Sigmoid colon (tissue), 7 donors: ENCODE results near the gene FAM237A. TPM values are rescaled to one million over a fixed set of nuclear protein-coding genes. Genes with fewer than 3 reads are reported as not detected.

Experiments used
- DNase-seq: peaks from one replicate; pipeline ENCODE4 v3.0.0-alpha.2; 2019
- H3K27ac ChIP-seq, 4 donors: fragments of 200-600 bp; sonication (generic); one replicate each; pipeline ENCODE4 v1.5.1; 2016 to 2019; ENCODE audit warnings: mild to moderate bottlenecking in 1 of 4
- H3K27me3 ChIP-seq, 3 donors: fragments of 200-600 bp; sonication (generic); one replicate each; pipeline ENCODE4 v1.5.1; 2019; ENCODE audit warnings: mild to moderate bottlenecking in 1 of 3
- H3K36me3 ChIP-seq, 4 donors: fragments of 200-600 bp; sonication (generic); one replicate each; pipeline ENCODE4 v1.5.1; 2016 to 2019
- H3K4me1 ChIP-seq, 4 donors: fragments of 200-600 bp; sonication (generic); one replicate each; pipeline ENCODE4 v1.5.1; 2017 to 2019
- H3K4me3 ChIP-seq, 4 donors: fragments of 200-600 bp; sonication (generic); one replicate each; pipeline ENCODE4 v1.5.1; 2017 to 2019; ENCODE audit warnings: mild to moderate bottlenecking in 2 of 4, moderate library complexity in 1 of 4
- H3K9me3 ChIP-seq, 4 donors: fragments of 200-600 bp in 3 of 4; sonication (generic) in 3 of 4; one replicate each; pipeline versions ENCODE4 v1.5.1 to v1.6.1; 2013 to 2019
- EP300 ChIP-seq, 4 donors: sonication (generic); formaldehyde crosslinking; IDR thresholded peaks; one replicate each; pipeline ENCODE4 v1.6.1; 2017; ENCODE audit warnings: antibody characterized with exemption in 4 of 4
- POLR2A ChIP-seq, 2 donors: fragments of 450-650 bp; IDR thresholded peaks; one replicate each; pipeline ENCODE4 v1.6.1; 2016; ENCODE audit warnings: antibody characterized with exemption in 2 of 2, mild to moderate bottlenecking in 2 of 2, moderate library complexity in 2 of 2
- POLR2AphosphoS5 ChIP-seq, 4 donors: sonication (generic); formaldehyde crosslinking; IDR thresholded peaks; one replicate each; pipeline ENCODE4 v1.6.1; 2017; ENCODE audit warnings: antibody characterized with exemption in 4 of 4
- WGBS, 2 donors: extraction: QIAGEN DNeasy Blood & Tissue Kit; methylation state at CpG; one replicate each; pipeline ENCODE4 v1.1.7; 2013; 5-methylcytosine and 5-hydroxymethylcytosine counted together
- intact Hi-C: fragments of 100-400 bp; cut with DNase I; formaldehyde crosslinking; loops from one replicate; pipeline ENCODE4 v1.15.1; 2023
- polyA plus RNA-seq, 3 donors: library from polyadenylated mRNA; stranded (reverse); fragments of 200-250 nt; gene quantifications; one replicate each; pipeline ENCODE4 v1.2.3, GENCODE V29; 2013
- total RNA-seq, 4 donors: library from RNA; depleted of rRNA; stranded (reverse); fragments of >200 nt; gene quantifications; one replicate each; pipeline ENCODE4 v1.1.0, GENCODE V29; 2016
- TF ChIP-seq, protein P1 (sequence below), 4 experiments: fragments of 450-650 bp in 3 of 4; fragments of 200-600 bp in 1 of 4; IDR thresholded peaks; one replicate each; pipeline ENCODE4 v1.5.1; 2016 to 2019; ENCODE audit warnings: antibody characterized with exemption in 4 of 4, mild to moderate bottlenecking in 3 of 4, moderate library complexity in 2 of 4
- donor health status: healthy with polysubstance abuse.
- donor health status: Bipolar disorder and iron deficiency.
- donor health status: healthy.

Gene FAM237A
- total and polyA plus RNA-seq, 7 donors, result not detected

DNA sequence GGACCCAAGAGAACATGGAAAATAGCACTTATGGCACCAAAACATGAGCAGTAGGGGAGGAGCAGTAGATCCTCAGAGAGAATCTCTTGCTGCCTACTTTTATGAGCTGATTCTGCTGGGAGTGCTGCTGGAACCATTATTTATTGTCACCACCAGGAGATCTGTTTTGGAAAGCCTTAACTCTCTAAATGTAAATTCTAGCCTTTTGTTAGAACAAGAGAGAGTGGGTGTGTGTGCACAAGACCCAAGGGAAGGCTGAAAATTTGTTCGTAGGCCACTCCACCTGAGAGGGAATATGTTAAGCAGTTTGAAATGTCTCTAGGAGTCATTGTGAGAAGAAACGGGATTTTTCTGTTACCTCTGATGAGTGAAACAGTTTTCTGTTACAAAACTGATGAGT is 16.2 kb upstream of the FAM237A start:
- DNase-seq, result no peak
- TF ChIP-seq, protein P1, sequence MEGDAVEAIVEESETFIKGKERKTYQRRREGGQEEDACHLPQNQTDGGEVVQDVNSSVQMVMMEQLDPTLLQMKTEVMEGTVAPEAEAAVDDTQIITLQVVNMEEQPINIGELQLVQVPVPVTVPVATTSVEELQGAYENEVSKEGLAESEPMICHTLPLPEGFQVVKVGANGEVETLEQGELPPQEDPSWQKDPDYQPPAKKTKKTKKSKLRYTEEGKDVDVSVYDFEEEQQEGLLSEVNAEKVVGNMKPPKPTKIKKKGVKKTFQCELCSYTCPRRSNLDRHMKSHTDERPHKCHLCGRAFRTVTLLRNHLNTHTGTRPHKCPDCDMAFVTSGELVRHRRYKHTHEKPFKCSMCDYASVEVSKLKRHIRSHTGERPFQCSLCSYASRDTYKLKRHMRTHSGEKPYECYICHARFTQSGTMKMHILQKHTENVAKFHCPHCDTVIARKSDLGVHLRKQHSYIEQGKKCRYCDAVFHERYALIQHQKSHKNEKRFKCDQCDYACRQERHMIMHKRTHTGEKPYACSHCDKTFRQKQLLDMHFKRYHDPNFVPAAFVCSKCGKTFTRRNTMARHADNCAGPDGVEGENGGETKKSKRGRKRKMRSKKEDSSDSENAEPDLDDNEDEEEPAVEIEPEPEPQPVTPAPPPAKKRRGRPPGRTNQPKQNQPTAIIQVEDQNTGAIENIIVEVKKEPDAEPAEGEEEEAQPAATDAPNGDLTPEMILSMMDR (IDR thresholded peaks at IDR 0.05), result no peak
- no peak for TF ChIP-seq EP300 (IDR thresholded peaks at IDR 0.05)
- no peak for TF ChIP-seq POLR2AphosphoS5 (IDR thresholded peaks at IDR 0.05)
- no peak for TF ChIP-seq POLR2A (IDR thresholded peaks at IDR 0.05)
- no peaks in the 10 kb centered on the region for H3K36me3 ChIP-seq
- H3K4me3 ChIP-seq, result no peak overlapping the region
- no peak overlapping the region for H3K27ac ChIP-seq
- H3K27me3 ChIP-seq, result no peaks in the 10 kb centered on the region
- H3K9me3 ChIP-seq, result no peaks in the 10 kb centered on the region
- H3K4me1 ChIP-seq, result no peaks in the 10 kb centered on the region
- WGBS, 2 donors, result 72 to 81% methylated on average over 2 of the region's 2 CpGs
- intact Hi-C loops, result no loop called here

DNA sequence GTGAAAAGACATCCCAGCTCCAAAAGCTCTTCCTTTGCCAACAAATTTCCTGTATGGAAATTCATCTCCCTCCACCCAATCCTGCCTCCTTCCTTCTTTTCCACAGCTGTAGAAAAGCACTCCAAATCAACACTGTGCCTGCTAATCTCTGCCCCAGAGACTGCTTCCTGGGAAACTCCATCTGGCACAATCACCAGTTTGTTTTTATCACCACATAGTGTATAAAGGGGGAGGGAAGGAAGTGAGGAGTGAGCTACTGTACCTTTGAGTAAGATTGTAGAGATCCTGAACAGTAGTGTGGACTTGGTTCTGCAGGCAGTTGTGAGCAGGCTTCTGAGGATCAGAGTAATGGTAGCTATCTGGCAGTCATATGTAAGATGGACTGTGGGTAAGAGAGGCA is 14.7 kb upstream of the FAM237A start:
- no peaks in the 10 kb centered on the region for H3K36me3 ChIP-seq
- intact Hi-C loops, result no loop called here
- no peak for DNase-seq
- H3K27me3 ChIP-seq, result no peaks in the 10 kb centered on the region
- H3K4me1 ChIP-seq, result no peaks in the 10 kb centered on the region
- no peak overlapping the region for H3K4me3 ChIP-seq
- no peak overlapping the region for H3K27ac ChIP-seq
- no peaks in the 10 kb centered on the region for H3K9me3 ChIP-seq
- TF ChIP-seq POLR2A (IDR thresholded peaks at IDR 0.05) (no peak), POLR2AphosphoS5 (IDR thresholded peaks at IDR 0.05) (no peak), EP300 (IDR thresholded peaks at IDR 0.05) (no peak)
- TF ChIP-seq, protein P1 (IDR thresholded peaks at IDR 0.05), result no peak

DNA sequence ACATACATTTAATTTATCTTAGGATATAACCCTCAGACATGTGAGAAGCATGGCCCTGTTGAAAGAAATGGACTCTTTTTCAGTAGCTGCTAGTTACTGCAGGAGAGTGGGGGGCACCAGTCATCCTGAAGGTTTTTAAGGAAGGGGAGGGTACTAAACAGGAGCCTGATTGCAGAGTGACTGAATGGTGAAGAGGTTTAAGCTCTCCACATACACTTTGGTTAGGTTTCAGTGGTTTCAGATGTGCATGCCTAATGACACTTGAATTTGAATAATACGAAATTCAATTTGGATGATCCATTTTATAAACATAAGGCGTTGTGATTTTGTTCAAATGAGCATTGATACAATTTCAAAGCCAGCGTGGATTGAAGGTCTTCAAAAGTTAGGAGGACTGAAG is 10.9 kb upstream of the FAM237A start:
- Histone ChIP-seq H3K4me3 (no peak overlapping the region), H3K36me3 (no peaks in the 10 kb centered on the region), H3K4me1 (no peaks in the 10 kb centered on the region), H3K27ac (no peak overlapping the region), H3K9me3 (no peaks in the 10 kb centered on the region), H3K27me3 (no peaks in the 10 kb centered on the region)
- intact Hi-C loops, result no loop called here
- TF ChIP-seq, protein P1 (IDR thresholded peaks at IDR 0.05), result no peak
- no peak for TF ChIP-seq POLR2AphosphoS5 (IDR thresholded peaks at IDR 0.05)
- TF ChIP-seq POLR2A (IDR thresholded peaks at IDR 0.05), result no peak
- TF ChIP-seq EP300 (IDR thresholded peaks at IDR 0.05), result no peak
- no peak for DNase-seq
- WGBS, 2 donors, result 37 to 49% methylated on average over 3 of the region's 3 CpGs

DNA sequence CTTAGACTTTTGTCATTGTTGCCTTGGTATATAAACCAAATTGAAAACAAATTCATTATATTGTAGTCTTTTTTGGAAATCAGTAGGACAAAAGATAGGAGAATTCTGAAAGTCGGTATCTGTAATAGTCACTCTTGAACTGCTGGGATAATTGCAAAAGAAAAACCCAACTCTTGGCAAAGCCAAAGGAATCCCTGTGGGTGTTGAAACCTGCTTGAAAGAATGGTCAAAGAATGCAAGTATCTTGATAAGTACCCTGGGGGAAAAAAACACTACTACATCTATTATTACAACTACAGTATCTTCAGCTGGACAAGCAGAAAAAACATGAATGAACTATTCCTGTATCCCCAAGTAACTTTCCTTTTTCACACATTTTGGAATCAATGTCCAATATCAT is 7.3 kb upstream of the FAM237A start:
- Histone ChIP-seq H3K27ac (no peak overlapping the region), H3K36me3 (no peaks in the 10 kb centered on the region), H3K4me3 (no peak overlapping the region), H3K9me3 (no peaks in the 10 kb centered on the region), H3K27me3 (peaks cover 0 to 4% (median 0%) of the 10 kb centered on the region in 3 donors), H3K4me1 (no peaks in the 10 kb centered on the region)
- intact Hi-C loops, result no loop called here
- DNase-seq, result no peak
- 83 to 84% methylated on average over 1 of the region's 1 CpG for WGBS, 2 donors
- TF ChIP-seq EP300 (IDR thresholded peaks at IDR 0.05) (no peak), POLR2A (IDR thresholded peaks at IDR 0.05) (no peak), POLR2AphosphoS5 (IDR thresholded peaks at IDR 0.05) (no peak)
- TF ChIP-seq, protein P1 (IDR thresholded peaks at IDR 0.05), result no peak

DNA sequence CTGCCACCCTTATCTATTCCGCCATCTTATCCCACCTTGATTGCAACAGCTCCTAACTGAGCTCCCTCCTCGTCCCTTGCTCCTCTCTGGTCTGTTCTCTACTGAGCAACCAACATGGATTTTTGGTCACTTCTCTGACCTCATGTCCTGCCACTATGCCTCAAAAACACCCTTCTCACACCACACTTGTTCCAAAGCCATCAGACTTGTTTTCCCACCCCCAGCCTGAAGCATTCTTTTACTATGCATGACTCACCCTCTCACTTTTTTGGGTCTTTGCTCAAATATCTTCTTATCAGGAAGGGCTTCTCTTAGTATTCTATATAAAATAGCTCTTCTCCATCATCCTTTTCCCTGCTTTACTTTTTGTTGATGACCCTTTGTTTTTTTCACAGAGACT is 2.7 kb upstream of the FAM237A start:
- Histone ChIP-seq H3K4me1 (no peaks in the 10 kb centered on the region), H3K27ac (no peak overlapping the region), H3K27me3 (peaks cover 7 to 30% (median 16%) of the 10 kb centered on the region in 3 donors), H3K9me3 (no peaks in the 10 kb centered on the region), H3K4me3 (no peak overlapping the region), H3K36me3 (no peaks in the 10 kb centered on the region)
- no peak for DNase-seq
- intact Hi-C loops, result no loop called here
- TF ChIP-seq EP300 (IDR thresholded peaks at IDR 0.05) (no peak), POLR2AphosphoS5 (IDR thresholded peaks at IDR 0.05) (no peak), POLR2A (IDR thresholded peaks at IDR 0.05) (no peak)
- TF ChIP-seq, protein P1 (IDR thresholded peaks at IDR 0.05), result no peak
- 25 to 45% methylated on average over 2 of the region's 2 CpGs for WGBS, 2 donors
